ENCODE measurements around the gene CDR2L. TPM values are rescaled to one million over a fixed set of nuclear protein-coding genes. Genes with fewer than 3 reads are reported as not detected.

The CDR2L gene
- polyA plus RNA-seq, 3 donors: 0.05 TPM; not detected in 2

DNA sequence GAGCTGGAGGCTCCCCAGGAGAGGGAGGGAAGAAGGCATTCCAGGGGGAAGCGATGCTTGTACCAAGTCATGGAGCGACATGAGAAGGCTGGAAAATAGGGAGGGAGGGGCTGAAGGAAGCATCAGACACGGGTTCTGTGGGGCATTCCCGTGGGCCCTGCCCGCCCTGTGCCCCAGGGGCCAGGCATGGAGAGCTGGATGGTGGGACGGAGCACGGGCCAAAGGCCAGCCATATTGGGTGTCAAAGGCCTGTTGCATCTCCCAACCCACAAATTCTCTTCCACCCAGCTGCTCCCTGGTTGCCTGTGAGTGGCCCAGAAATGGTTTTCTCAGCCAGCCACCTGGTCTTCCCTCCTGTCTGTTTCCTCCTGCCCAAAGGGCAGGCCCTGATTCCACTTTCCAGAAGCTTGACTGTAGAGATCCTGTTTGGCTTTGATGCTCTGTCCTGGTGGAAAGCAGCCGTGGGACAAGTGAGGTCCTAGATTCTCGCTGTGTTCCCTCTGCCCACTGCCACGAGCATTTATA lies 3.2 kb downstream of the CDR2L start:
- H3K4me3 Mint-ChIP-seq: no peak overlapping the region
- H3K27me3 ChIP-seq (ENCODE audit: control insufficient read depth in 2 of 2, insufficient read depth in 2 of 2, low read length in 2 of 2): peaks cover 6 to 20% of the 10 kb centered on the region in 2 donors
- TF ChIP-seq, protein P1, sequence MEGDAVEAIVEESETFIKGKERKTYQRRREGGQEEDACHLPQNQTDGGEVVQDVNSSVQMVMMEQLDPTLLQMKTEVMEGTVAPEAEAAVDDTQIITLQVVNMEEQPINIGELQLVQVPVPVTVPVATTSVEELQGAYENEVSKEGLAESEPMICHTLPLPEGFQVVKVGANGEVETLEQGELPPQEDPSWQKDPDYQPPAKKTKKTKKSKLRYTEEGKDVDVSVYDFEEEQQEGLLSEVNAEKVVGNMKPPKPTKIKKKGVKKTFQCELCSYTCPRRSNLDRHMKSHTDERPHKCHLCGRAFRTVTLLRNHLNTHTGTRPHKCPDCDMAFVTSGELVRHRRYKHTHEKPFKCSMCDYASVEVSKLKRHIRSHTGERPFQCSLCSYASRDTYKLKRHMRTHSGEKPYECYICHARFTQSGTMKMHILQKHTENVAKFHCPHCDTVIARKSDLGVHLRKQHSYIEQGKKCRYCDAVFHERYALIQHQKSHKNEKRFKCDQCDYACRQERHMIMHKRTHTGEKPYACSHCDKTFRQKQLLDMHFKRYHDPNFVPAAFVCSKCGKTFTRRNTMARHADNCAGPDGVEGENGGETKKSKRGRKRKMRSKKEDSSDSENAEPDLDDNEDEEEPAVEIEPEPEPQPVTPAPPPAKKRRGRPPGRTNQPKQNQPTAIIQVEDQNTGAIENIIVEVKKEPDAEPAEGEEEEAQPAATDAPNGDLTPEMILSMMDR (IDR thresholded peaks at IDR 0.05): no peak
- no peaks in the 10 kb centered on the region for H4K20me1 ChIP-seq (ENCODE audit: insufficient read depth, low read length)
- no peak overlapping the region for H3K27ac Mint-ChIP-seq
- peaks cover 15 to 38% (median 28%) of the 10 kb centered on the region in 3 donors for H3K27me3 Mint-ChIP-seq (ENCODE audit: low read depth in 3 of 3)
- no peaks in the 10 kb centered on the region for H3K36me3 Mint-ChIP-seq
- H3K79me2 ChIP-seq (ENCODE audit: insufficient read depth, low read length): no peaks in the 10 kb centered on the region
- no peak overlapping the region for H3K9ac ChIP-seq (ENCODE audit: insufficient read depth, low read length, poor library complexity, severe bottlenecking)
- H3K4me2 ChIP-seq (replicated peaks; ENCODE audit: extremely low read depth, low read length, poor library complexity, severe bottlenecking): no peak overlapping the region
- no peak overlapping the region for H3K27ac ChIP-seq (ENCODE audit: low read depth in 1 of 2, low read length in 2 of 2)
- intact Hi-C loops (cut with micrococcal nuclease): no loop called here
- peaks cover 0 to 2% (median 0%) of the 10 kb centered on the region in 7 donors for H3K9me3 Mint-ChIP-seq
- H3K36me3 ChIP-seq (replicated peaks in 1 of 2; ENCODE audit: control insufficient read depth in 1 of 2, insufficient read depth in 2 of 2, low read length in 2 of 2): no peaks in the 10 kb centered on the region
- no peak overlapping the region for H3K4me3 ChIP-seq (replicated peaks in 1 of 3; ENCODE audit: low read depth in 2 of 3, low read length in 3 of 3)
- WGBS (ENCODE audit: insufficient coverage): 97% methylated on average over 6 of the region's 10 CpGs
- DNase-seq: no peak
- H3K9me3 ChIP-seq (replicated peaks in 1 of 2; ENCODE audit: control insufficient read depth in 1 of 2, insufficient read depth in 1 of 2, low read length in 2 of 2): no peaks in the 10 kb centered on the region
- H3K4me1 ChIP-seq (ENCODE audit: control insufficient read depth in 1 of 2, insufficient read depth in 2 of 2, low read length in 2 of 2): peaks cover 22 to 28% of the 10 kb centered on the region in 2 donors
- peaks cover 24% of the 10 kb centered on the region for H3K4me1 Mint-ChIP-seq
- H2AFZ ChIP-seq (ENCODE audit: insufficient read depth, low read depth, low read length, poor library complexity, severe bottlenecking): no peak overlapping the region

DNA sequence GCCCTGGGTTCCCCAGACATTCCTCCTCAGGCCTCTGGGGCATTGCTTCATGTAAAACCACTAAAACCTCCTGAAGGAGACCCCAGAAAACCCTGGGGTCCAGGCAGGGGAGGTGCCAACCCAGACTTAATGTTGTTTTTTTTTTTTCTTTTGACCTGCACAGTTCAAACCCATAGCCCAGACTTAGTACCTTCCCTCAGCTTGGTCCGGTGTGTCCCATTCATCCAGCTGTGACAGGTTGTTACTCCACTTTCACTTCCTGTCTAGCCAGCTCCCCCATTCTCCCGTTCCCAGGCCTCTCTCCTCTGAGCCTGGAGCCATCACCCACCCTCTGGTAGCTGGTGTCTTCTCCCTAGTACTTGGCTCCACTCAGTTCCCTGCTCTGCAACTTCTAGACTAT lies 4.8 kb downstream of the CDR2L start:
- Histone ChIP-seq H2AFZ (ENCODE audit: insufficient read depth, low read depth, low read length, poor library complexity, severe bottlenecking) (no peak overlapping the region), H3K4me2 (replicated peaks; ENCODE audit: extremely low read depth, low read length, poor library complexity, severe bottlenecking) (no peak overlapping the region), H3K27me3 (ENCODE audit: control insufficient read depth in 2 of 2, insufficient read depth in 2 of 2, low read length in 2 of 2) (peaks cover 6 to 20% of the 10 kb centered on the region in 2 donors), H3K4me3 (replicated peaks in 1 of 3; ENCODE audit: low read depth in 2 of 3, low read length in 3 of 3) (no peak overlapping the region), H3K79me2 (ENCODE audit: insufficient read depth, low read length) (no peaks in the 10 kb centered on the region), H3K9ac (ENCODE audit: insufficient read depth, low read length, poor library complexity, severe bottlenecking) (no peak overlapping the region), H3K36me3 (replicated peaks in 1 of 2; ENCODE audit: control insufficient read depth in 1 of 2, insufficient read depth in 2 of 2, low read length in 2 of 2) (no peaks in the 10 kb centered on the region), H3K27ac (ENCODE audit: low read depth in 1 of 2, low read length in 2 of 2) (no peak overlapping the region), H4K20me1 (ENCODE audit: insufficient read depth, low read length) (no peaks in the 10 kb centered on the region), H3K9me3 (replicated peaks in 1 of 2; ENCODE audit: control insufficient read depth in 1 of 2, insufficient read depth in 1 of 2, low read length in 2 of 2) (no peaks in the 10 kb centered on the region), H3K4me1 (ENCODE audit: control insufficient read depth in 1 of 2, insufficient read depth in 2 of 2, low read length in 2 of 2) (peaks cover 11 to 16% of the 10 kb centered on the region in 2 donors)
- Mint-ChIP-seq H3K27me3 (ENCODE audit: low read depth in 3 of 3) (peaks cover 17 to 26% (median 19%) of the 10 kb centered on the region in 3 donors), H3K36me3 (no peaks in the 10 kb centered on the region), H3K27ac (no peak overlapping the region), H3K9me3 (peaks cover 0 to 2% (median 0%) of the 10 kb centered on the region in 7 donors), H3K4me3 (no peak overlapping the region), H3K4me1 (peaks cover 16% of the 10 kb centered on the region)
- intact Hi-C loops (cut with micrococcal nuclease): no loop called here
- no peak for DNase-seq
- TF ChIP-seq, protein P1 (IDR thresholded peaks at IDR 0.05): no peak
- 42% methylated on average over 2 of the region's 2 CpGs for WGBS (ENCODE audit: insufficient coverage)

Measured in CD14-positive monocyte (primary cell).